Hepatocyte (in vitro differentiated cells): ENCODE measurements around the gene ZNF488.

Source experiments
- CTCF ChIP-seq: fragments of 200-600 bp; sonication (generic); IDR thresholded peaks from 2 replicates; pipeline ENCODE4 v1.5.1; 2016; ENCODE audit warnings: antibody characterized with exemption, mild to moderate bottlenecking; ENCODE audit not compliant: poor library complexity
- EZH2phosphoT487 ChIP-seq: fragments of 200-600 bp; sonication (generic); IDR thresholded peaks from one replicate; pipeline ENCODE4 v1.6.1; 2018; ENCODE audit warnings: antibody characterized with exemption, mild to moderate bottlenecking, low read depth, moderate library complexity; ENCODE audit not compliant: unreplicated experiment, severe bottlenecking

GRCh38 chr10:47413531-47414226 lies 29.6 kb upstream of the ZNF488 start:
- TF ChIP-seq CTCF (no peak), EZH2phosphoT487 (no peak)
